CD14-positive monocyte (primary cell): Measurements from ENCODE around the gene WDR20. TPM values are rescaled to one million over a fixed set of nuclear protein-coding genes. Genes with fewer than 3 reads are reported as not detected.
A peak's percentile ranks its signal among the peaks of the same experiment; 100 is the strongest.
"Not testable (repeated sequence)": the region's sequence is repeated elsewhere in the genome, so short reads cannot be mapped to it uniquely, and the experiment has no call there.

Experiments used
- DNase-seq, 3 donors: peaks; one replicate each; pipeline ENCODE4 v3.0.0-alpha.2; 2011 to 2022
- H2AFZ ChIP-seq: 2 replicates; pipeline ENCODE4 v1.6.0; 2012; ENCODE audit warnings: mild to moderate bottlenecking, low read depth, low read length, inconsistent platforms; ENCODE audit not compliant: insufficient read depth, poor library complexity, severe bottlenecking
- H3K27ac ChIP-seq, 2 donors: 1 replicate in 1 of 2; 2 replicates in 1 of 2; pipeline ENCODE4 v1.5.1; 2012 to 2013; ENCODE audit warnings: low read length in 2 of 2, control low read depth in 1 of 2, inconsistent platforms in 1 of 2, low read depth in 1 of 2, mild to moderate bottlenecking in 1 of 2
- H3K27me3 ChIP-seq, 2 donors: one replicate each; pipeline versions ENCODE4 v1.6.0 to v1.6.1; 2011 to 2013; ENCODE audit warnings: low read length in 2 of 2; ENCODE audit not compliant: control insufficient read depth in 2 of 2, insufficient read depth in 2 of 2
- H3K36me3 ChIP-seq, 2 donors: replicated peaks in 1 of 2; 1 replicate in 1 of 2; 2 replicates in 1 of 2; pipeline versions ENCODE4 v1.5.1 to v1.6.1; 2012 to 2013; ENCODE audit warnings: low read length in 2 of 2, control low read depth in 1 of 2, inconsistent platforms in 1 of 2, mild to moderate bottlenecking in 1 of 2; ENCODE audit not compliant: insufficient read depth in 2 of 2, control insufficient read depth in 1 of 2
- H3K4me1 ChIP-seq, 2 donors: 1 replicate in 1 of 2; 2 replicates in 1 of 2; pipeline versions ENCODE4 v1.5.1 to v1.6.1; 2012 to 2013; ENCODE audit warnings: low read length in 2 of 2, control low read depth in 1 of 2, inconsistent platforms in 1 of 2, mild to moderate bottlenecking in 1 of 2, moderate library complexity in 1 of 2; ENCODE audit not compliant: insufficient read depth in 2 of 2, control insufficient read depth in 1 of 2
- H3K4me2 ChIP-seq: replicated peaks from 2 replicates; pipeline ENCODE3; 2012; ENCODE audit warnings: low read length, moderate library complexity, mild to moderate bottlenecking; ENCODE audit not compliant: poor library complexity, severe bottlenecking; ENCODE audit errors: extremely low read depth
- H3K4me3 ChIP-seq, 3 experiments: fragments of 200-600 bp in 1 of 3; sonication (generic) in 1 of 3; replicated peaks in 1 of 3; 1 replicate in 2 of 3; 2 replicates in 1 of 3; pipeline ENCODE4 v1.5.1; 2011 to 2013; ENCODE audit warnings: low read length in 3 of 3, mild to moderate bottlenecking in 3 of 3, control low read depth in 2 of 3, low read depth in 2 of 3, inconsistent platforms in 1 of 3, moderate library complexity in 1 of 3
- H3K79me2 ChIP-seq: 2 replicates; pipeline ENCODE4 v1.6.0; 2012; ENCODE audit warnings: mild to moderate bottlenecking, control low read depth, inconsistent platforms, low read length, moderate library complexity; ENCODE audit not compliant: insufficient read depth
- H3K9ac ChIP-seq: 2 replicates; pipeline ENCODE4 v1.6.0; 2017; ENCODE audit warnings: low read length, mild to moderate bottlenecking; ENCODE audit not compliant: insufficient read depth, poor library complexity, severe bottlenecking
- H3K9me3 ChIP-seq, 2 donors: replicated peaks in 1 of 2; 1 replicate in 1 of 2; 2 replicates in 1 of 2; pipeline versions ENCODE4 v1.5.1 to v1.6.1; 2012 to 2013; ENCODE audit warnings: low read length in 2 of 2, control low read depth in 1 of 2; ENCODE audit not compliant: control insufficient read depth in 1 of 2, insufficient read depth in 1 of 2
- H4K20me1 ChIP-seq: 2 replicates; pipeline ENCODE4 v1.6.0; 2012; ENCODE audit warnings: mild to moderate bottlenecking, low read length, control low read depth, moderate library complexity; ENCODE audit not compliant: insufficient read depth
- H3K27ac Mint-ChIP-seq, 7 donors: one replicate each; pipeline ENCODE4 v1.8.0; 2020; ENCODE audit warnings: mild to moderate bottlenecking in 7 of 7, mixed read lengths in 7 of 7, moderate library complexity in 6 of 7, inconsistent platforms in 2 of 7
- H3K27me3 Mint-ChIP-seq, 3 donors: one replicate each; pipeline ENCODE4 v1.8.0; 2021 to 2022; ENCODE audit warnings: low read depth in 3 of 3, mild to moderate bottlenecking in 3 of 3, mixed read lengths in 3 of 3, moderate library complexity in 3 of 3, inconsistent platforms in 1 of 3
- H3K36me3 Mint-ChIP-seq, 2 donors: one replicate each; pipeline ENCODE4 v1.8.0; 2020; ENCODE audit warnings: mixed read lengths in 2 of 2, inconsistent platforms in 1 of 2, mild to moderate bottlenecking in 1 of 2
- H3K4me1 Mint-ChIP-seq: one replicate; pipeline ENCODE4 v1.8.0; 2020; ENCODE audit warnings: mild to moderate bottlenecking, mixed read lengths
- H3K4me3 Mint-ChIP-seq, 2 donors: one replicate each; pipeline ENCODE4 v1.8.0; 2020; ENCODE audit warnings: mild to moderate bottlenecking in 2 of 2, mixed read lengths in 2 of 2, moderate library complexity in 1 of 2
- H3K9me3 Mint-ChIP-seq, 7 donors: one replicate each; pipeline ENCODE4 v1.8.0; 2020 to 2022; ENCODE audit warnings: mixed read lengths in 7 of 7, mild to moderate bottlenecking in 6 of 7, moderate library complexity in 6 of 7, inconsistent platforms in 2 of 7
- WGBS: methylation state at CpG from one replicate; pipeline ENCODE4 v1.1.5; 2013; ENCODE audit warnings: missing lambda C conversion rate; ENCODE audit not compliant: insufficient coverage; 5-methylcytosine and 5-hydroxymethylcytosine counted together
- intact Hi-C, 2 donors: fragments of 100-400 bp; cut with micrococcal nuclease; formaldehyde crosslinking; loops; one replicate each; pipeline versions ENCODE4 v1.15.0 to v1.15.1; 2023
- polyA plus RNA-seq, 3 donors: library from polyadenylated mRNA; depleted of rRNA in 1 of 3; unstranded in 2 of 3; stranded (reverse) in 1 of 3; fragments of 300-500 nt in 2 of 3; fragments of >200 nt in 1 of 3; fragmentation: Illumina TruSeq in 2 of 3; gene quantifications; 1 replicate in 2 of 3; 2 replicates in 1 of 3; pipeline ENCODE4 v1.2.3, GENCODE V29; 2012 to 2021
- TF ChIP-seq, protein P1 (sequence below): fragments of 200-600 bp; IDR thresholded peaks from one replicate; pipeline ENCODE4 v1.8.0; 2022; ENCODE audit warnings: antibody characterized with exemption, mild to moderate bottlenecking

Gene WDR20
- polyA plus RNA-seq, 3 donors, result 7.4 to 13.3 (median 9.0) TPM

DNA sequence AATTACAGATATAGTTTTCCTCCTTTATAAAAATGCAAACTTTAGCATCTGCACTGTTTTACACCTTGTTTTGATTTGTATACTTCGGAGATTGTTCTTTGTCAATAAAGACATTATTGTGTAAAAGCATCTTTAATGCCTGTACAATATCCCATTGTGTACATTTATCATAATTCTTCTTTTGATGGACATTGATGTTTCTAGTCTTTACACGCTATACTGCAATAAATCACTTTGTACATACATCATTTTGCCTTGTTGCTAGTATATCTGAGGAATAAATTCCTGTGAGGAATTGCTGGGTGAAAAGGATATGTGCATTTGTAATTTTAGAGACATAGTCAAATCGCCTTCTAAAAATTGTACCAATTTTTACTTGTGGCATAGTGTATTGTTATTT, 30.4 kb downstream of the WDR20 start:
- no peak overlapping the region for H3K4me2 ChIP-seq
- H4K20me1 ChIP-seq, result peaks cover 69% of the 10 kb centered on the region
- no peaks in the 10 kb centered on the region for H3K9me3 ChIP-seq
- peaks cover 62% of the 10 kb centered on the region for H3K79me2 ChIP-seq
- peaks cover 0 to 19% of the 10 kb centered on the region in 2 donors for H3K36me3 ChIP-seq
- no peak for DNase-seq
- TF ChIP-seq, protein P1, sequence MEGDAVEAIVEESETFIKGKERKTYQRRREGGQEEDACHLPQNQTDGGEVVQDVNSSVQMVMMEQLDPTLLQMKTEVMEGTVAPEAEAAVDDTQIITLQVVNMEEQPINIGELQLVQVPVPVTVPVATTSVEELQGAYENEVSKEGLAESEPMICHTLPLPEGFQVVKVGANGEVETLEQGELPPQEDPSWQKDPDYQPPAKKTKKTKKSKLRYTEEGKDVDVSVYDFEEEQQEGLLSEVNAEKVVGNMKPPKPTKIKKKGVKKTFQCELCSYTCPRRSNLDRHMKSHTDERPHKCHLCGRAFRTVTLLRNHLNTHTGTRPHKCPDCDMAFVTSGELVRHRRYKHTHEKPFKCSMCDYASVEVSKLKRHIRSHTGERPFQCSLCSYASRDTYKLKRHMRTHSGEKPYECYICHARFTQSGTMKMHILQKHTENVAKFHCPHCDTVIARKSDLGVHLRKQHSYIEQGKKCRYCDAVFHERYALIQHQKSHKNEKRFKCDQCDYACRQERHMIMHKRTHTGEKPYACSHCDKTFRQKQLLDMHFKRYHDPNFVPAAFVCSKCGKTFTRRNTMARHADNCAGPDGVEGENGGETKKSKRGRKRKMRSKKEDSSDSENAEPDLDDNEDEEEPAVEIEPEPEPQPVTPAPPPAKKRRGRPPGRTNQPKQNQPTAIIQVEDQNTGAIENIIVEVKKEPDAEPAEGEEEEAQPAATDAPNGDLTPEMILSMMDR, result no peak
- H2AFZ ChIP-seq, result no peak overlapping the region
- H3K4me3 ChIP-seq, result no peak overlapping the region
- peaks cover 0 to 2% (median 0%) of the 10 kb centered on the region in 3 donors for H3K27me3 Mint-ChIP-seq
- WGBS, result 100% methylated on average over 1 of the region's 3 CpGs
- no peaks in the 10 kb centered on the region for H3K27me3 ChIP-seq
- intact Hi-C loops, result no loop called here
- peaks cover 0 to 2% (median 0%) of the 10 kb centered on the region in 7 donors for H3K9me3 Mint-ChIP-seq
- no peak overlapping the region for H3K9ac ChIP-seq
- peaks cover 0 to under 1% of the 10 kb centered on the region in 2 donors for H3K4me1 ChIP-seq
- no peak overlapping the region for H3K4me3 Mint-ChIP-seq
- H3K36me3 Mint-ChIP-seq, result peaks cover 21 to 31% of the 10 kb centered on the region in 2 donors
- H3K27ac ChIP-seq, result no peak overlapping the region
- H3K27ac Mint-ChIP-seq, result no peak overlapping the region
- H3K4me1 Mint-ChIP-seq, result peaks cover 12% of the 10 kb centered on the region

DNA sequence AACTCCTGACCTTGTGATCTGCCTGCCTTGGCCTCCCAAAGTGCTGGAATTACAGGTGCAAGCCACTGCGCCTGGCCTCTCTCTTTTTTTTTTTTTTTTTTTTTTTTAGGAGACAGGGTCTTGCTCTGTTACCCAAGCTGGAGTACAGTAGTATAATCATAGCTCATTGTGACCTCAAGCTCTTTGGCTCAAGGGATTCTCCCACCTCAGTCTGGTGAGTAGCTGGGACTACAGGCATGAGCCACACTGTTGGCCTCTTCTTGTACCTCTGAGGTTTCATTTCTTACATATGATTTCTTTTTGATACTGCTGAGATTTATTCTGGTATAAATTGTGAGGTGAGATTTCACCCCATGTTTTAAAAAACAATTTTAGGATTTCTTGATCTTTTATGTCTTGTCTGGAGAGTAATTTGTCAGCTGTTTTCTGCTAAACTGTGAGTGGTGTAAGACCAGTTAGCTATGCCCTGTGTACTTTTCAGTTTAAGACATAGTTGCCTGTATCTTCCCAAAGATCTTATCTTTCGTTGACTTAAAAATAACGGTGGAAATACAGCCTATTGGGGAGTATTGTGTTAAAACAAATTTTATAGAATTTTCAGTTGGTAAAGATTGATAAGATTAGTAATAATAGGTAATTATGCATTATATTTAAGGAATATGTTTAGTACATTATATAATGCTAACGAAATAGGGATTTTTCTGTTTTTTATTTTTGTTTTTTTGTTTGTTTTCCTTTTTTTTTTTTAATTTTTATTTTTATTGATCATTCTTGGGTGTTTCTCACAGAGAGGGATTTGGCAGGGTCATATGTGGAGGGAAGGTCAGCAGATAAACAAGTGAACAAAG, 31.7 kb downstream of the WDR20 start:
- intact Hi-C loops, result no loop called here

DNA sequence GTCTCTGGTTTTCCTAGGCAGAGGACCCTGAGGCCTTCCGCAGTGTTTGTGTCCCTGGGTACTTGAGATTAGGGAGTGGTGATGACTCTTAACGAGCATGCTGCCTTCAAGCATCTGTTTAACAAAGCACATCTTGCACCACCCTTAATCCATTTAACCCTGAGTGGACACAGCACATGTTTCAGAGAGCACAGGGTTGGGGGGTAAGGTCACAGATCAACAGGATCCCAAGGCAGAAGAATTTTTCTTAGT, 32.2 kb downstream of the WDR20 start:
- H3K27ac ChIP-seq, H3K4me2 ChIP-seq, H3K4me3 Mint-ChIP-seq, H3K9ac ChIP-seq, H3K4me1 ChIP-seq, DNase-seq, H3K9me3 Mint-ChIP-seq, H3K9me3 ChIP-seq, H3K4me3 ChIP-seq, intact Hi-C loops, H3K27ac Mint-ChIP-seq, H3K4me1 Mint-ChIP-seq, H2AFZ ChIP-seq, H3K27me3 Mint-ChIP-seq, H3K27me3 ChIP-seq: not testable (repeated sequence)
- H4K20me1 ChIP-seq, result peaks cover 69% of the 10 kb centered on the region
- H3K79me2 ChIP-seq, result peaks cover 58% of the 10 kb centered on the region
- H3K36me3 ChIP-seq, result peaks cover 0 to 17% of the 10 kb centered on the region in 2 donors
- no CpG with 5 or more reads among the region's 2 CpGs for WGBS
- H3K36me3 Mint-ChIP-seq, result peaks cover 20 to 25% of the 10 kb centered on the region in 2 donors

More for the DNA sequence above, 31.7 kb downstream of the WDR20 start:
- H3K4me2 ChIP-seq, result no peak overlapping the region
- peaks cover 21 to 25% of the 10 kb centered on the region in 2 donors for H3K36me3 Mint-ChIP-seq
- TF ChIP-seq, protein P1, result no peak
- peak overlapping the region in 2 of 7 donors; percentile 15 to 38 for H3K27ac Mint-ChIP-seq
- H3K27ac ChIP-seq, result no peak overlapping the region
- no peaks in the 10 kb centered on the region for H3K4me1 ChIP-seq
- no CpG with 5 or more reads among the region's 4 CpGs for WGBS
- peaks cover 0 to 19% of the 10 kb centered on the region in 2 donors for H3K36me3 ChIP-seq
- DNase-seq, result no peak
- H2AFZ ChIP-seq, result no peak overlapping the region
- H3K4me1 Mint-ChIP-seq, result peaks cover 9% of the 10 kb centered on the region
- no peak overlapping the region for H3K9ac ChIP-seq
- peaks cover 0 to 2% (median 0%) of the 10 kb centered on the region in 7 donors for H3K9me3 Mint-ChIP-seq
- no peak overlapping the region for H3K4me3 Mint-ChIP-seq
- H3K79me2 ChIP-seq, result peaks cover 56% of the 10 kb centered on the region
- H3K27me3 Mint-ChIP-seq, result peaks cover 0 to 2% (median 0%) of the 10 kb centered on the region in 3 donors
- H3K9me3 ChIP-seq, result no peaks in the 10 kb centered on the region
- H3K27me3 ChIP-seq, result no peaks in the 10 kb centered on the region
- no peak overlapping the region for H3K4me3 ChIP-seq
- H4K20me1 ChIP-seq, result peaks cover 69% of the 10 kb centered on the region
